ENCODE results near the gene IBA57. TPM values are rescaled to one million over a fixed set of nuclear protein-coding genes. Genes with fewer than 3 reads are reported as not detected.
A peak's percentile ranks its signal among the peaks of the same experiment; 100 is the strongest.

Gene IBA57
- polyA plus RNA-seq, 1 of the 3 experiments (the other 2 are of a cell fraction), result 1.8 TPM

DNA sequence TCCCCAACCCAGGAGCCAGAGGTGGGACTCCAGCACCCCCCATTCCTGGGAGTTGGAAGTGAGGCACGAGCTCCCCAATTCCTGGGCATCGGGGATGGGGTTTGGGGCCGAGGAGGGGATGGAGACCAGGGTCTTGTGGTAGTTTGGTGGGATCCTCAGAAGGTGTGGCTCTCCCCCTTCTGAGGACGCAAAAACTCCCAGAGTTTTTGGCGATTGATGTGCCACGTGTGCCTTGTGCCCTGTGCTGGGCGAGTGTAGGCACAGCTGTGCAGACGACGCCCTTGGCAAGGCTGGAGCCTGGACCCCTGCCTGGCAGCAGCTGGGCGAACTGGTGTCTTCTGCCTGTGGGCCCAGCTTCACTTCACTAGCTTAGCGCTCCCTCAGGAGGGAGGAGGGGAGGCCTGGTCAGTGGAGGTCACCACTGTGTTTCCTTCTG lies 22.9 kb upstream of the IBA57 start:
- Histone ChIP-seq H3K4me3 (ENCODE audit: low read depth in 2 of 2, low read length in 1 of 2) (no peak overlapping the region), H3K9me2 (no peaks in the 10 kb centered on the region), H3F3A (replicated peaks; ENCODE audit: insufficient read depth) (no peaks in the 10 kb centered on the region), H4K20me1 (ENCODE audit: insufficient read depth) (peaks cover 63% of the 10 kb centered on the region), H3K27me3 (ENCODE audit: insufficient read depth) (no peaks in the 10 kb centered on the region), H3K4me2 (peak overlapping the region; percentile 100; the same call in 1 of the 2 replicates), H2AFZ (ENCODE audit: low read depth) (no peak overlapping the region), H3K79me2 (ENCODE audit: insufficient read depth) (peaks cover 69% of the 10 kb centered on the region), H3K36me3 (replicated peaks in 1 of 2; ENCODE audit: control insufficient read depth in 1 of 2, insufficient read depth in 2 of 2, low read length in 1 of 2) (peaks cover 4 to 22% of the 10 kb centered on the region in 2 experiments), H3K9me3 (no peaks in the 10 kb centered on the region), H3K9ac (peak overlapping the region; percentile 98; the same call in 1 of the 2 replicates), H3K27ac (ENCODE audit: low read depth in 2 of 2, low read length in 1 of 2) (no peak overlapping the region; a peak in 1 of 4 replicates), H3K4me1 (ENCODE audit: control insufficient read depth in 1 of 2, insufficient read depth in 2 of 2, low read depth in 1 of 2, low read length in 1 of 2) (peaks cover 23% of the 10 kb centered on the region in 2 experiments; a peak in 2 of 4 replicates)
- CTCF ChIA-PET, result interaction anchor here (5.4 kb wide), 1 partner anchor 23 kb away, joined by 24 read pairs; the partner anchor contains the start of gene IBA57
- POLR2A ChIA-PET, result interaction anchor here (1.1 kb wide), 1 partner anchor 9 kb away, joined by 3 read pairs; no protein-coding TSS in a partner anchor
- WGBS (ENCODE audit: low lambda C conversion rate), result 86% methylated on average over 10 of the region's 11 CpGs
- TF ChIP-seq TEAD4 (IDR thresholded peaks at IDR 0.05; ENCODE audit: borderline replicate concordance, insufficient read depth), result no peak
- TF ChIP-seq, protein P1, sequence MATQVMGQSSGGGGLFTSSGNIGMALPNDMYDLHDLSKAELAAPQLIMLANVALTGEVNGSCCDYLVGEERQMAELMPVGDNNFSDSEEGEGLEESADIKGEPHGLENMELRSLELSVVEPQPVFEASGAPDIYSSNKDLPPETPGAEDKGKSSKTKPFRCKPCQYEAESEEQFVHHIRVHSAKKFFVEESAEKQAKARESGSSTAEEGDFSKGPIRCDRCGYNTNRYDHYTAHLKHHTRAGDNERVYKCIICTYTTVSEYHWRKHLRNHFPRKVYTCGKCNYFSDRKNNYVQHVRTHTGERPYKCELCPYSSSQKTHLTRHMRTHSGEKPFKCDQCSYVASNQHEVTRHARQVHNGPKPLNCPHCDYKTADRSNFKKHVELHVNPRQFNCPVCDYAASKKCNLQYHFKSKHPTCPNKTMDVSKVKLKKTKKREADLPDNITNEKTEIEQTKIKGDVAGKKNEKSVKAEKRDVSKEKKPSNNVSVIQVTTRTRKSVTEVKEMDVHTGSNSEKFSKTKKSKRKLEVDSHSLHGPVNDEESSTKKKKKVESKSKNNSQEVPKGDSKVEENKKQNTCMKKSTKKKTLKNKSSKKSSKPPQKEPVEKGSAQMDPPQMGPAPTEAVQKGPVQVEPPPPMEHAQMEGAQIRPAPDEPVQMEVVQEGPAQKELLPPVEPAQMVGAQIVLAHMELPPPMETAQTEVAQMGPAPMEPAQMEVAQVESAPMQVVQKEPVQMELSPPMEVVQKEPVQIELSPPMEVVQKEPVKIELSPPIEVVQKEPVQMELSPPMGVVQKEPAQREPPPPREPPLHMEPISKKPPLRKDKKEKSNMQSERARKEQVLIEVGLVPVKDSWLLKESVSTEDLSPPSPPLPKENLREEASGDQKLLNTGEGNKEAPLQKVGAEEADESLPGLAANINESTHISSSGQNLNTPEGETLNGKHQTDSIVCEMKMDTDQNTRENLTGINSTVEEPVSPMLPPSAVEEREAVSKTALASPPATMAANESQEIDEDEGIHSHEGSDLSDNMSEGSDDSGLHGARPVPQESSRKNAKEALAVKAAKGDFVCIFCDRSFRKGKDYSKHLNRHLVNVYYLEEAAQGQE (IDR thresholded peaks at IDR 0.05; ENCODE audit: low read depth, low read length), result no peak
- TF ChIP-seq NFIC (IDR thresholded peaks at IDR 0.05; ENCODE audit: borderline replicate concordance), result no peak
- DNase-seq, result no peak

DNA sequence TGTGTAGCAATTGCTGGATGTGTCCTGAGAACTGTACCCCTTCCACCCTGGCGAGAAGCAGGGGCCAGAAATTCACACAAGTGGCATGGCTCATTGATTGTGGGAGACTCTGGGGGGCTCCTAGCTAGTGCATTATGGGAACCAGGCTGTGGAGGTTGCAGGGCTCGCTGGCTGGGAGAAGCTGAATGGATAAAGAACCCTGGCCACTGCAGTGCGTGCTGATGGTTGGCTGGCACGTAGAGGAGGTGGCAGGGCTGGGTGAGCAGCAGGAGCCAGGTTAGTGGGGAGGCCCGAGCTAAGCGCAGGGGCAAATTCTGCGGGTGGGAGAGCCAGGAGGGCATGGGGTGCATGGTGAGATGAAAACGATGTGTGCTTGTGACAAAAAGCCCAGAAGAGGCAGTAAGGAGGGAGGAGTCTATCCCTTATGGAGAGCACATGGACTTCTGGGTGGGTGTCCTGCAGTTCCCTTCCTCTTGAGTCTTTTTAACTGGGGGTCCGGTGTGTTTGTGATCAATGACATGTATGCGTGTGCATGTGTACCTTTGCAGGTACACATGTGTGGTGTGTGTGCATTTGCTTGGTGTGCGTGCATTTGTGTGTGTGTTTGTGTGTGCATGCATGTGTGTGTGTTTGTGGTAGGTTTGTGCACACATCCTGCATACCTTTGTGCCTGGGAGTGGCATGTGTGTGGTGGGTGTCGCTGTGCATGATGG lies 22.0 kb upstream of the IBA57 start:
- Histone ChIP-seq H3K36me3 (replicated peaks in 1 of 2; ENCODE audit: control insufficient read depth in 1 of 2, insufficient read depth in 2 of 2, low read length in 1 of 2) (peaks cover 4 to 31% of the 10 kb centered on the region in 2 experiments), H3K4me3 (ENCODE audit: low read depth in 2 of 2, low read length in 1 of 2) (no peak overlapping the region), H3K9me2 (no peaks in the 10 kb centered on the region), H3K27ac (ENCODE audit: low read depth in 2 of 2, low read length in 1 of 2) (no peak overlapping the region), H3K79me2 (ENCODE audit: insufficient read depth) (peaks cover 69% of the 10 kb centered on the region), H3K27me3 (ENCODE audit: insufficient read depth) (no peaks in the 10 kb centered on the region), H3K9ac (no peak overlapping the region), H3K4me1 (ENCODE audit: control insufficient read depth in 1 of 2, insufficient read depth in 2 of 2, low read depth in 1 of 2, low read length in 1 of 2) (peaks cover 23% of the 10 kb centered on the region in 2 experiments; a peak in 2 of 4 replicates), H2AFZ (ENCODE audit: low read depth) (no peak overlapping the region), H3K9me3 (no peaks in the 10 kb centered on the region), H4K20me1 (ENCODE audit: insufficient read depth) (peaks cover 69% of the 10 kb centered on the region), H3K4me2 (peak overlapping the region; percentile 100; the same call in 1 of the 2 replicates), H3F3A (replicated peaks; ENCODE audit: insufficient read depth) (no peaks in the 10 kb centered on the region)
- TF ChIP-seq, protein P2, sequence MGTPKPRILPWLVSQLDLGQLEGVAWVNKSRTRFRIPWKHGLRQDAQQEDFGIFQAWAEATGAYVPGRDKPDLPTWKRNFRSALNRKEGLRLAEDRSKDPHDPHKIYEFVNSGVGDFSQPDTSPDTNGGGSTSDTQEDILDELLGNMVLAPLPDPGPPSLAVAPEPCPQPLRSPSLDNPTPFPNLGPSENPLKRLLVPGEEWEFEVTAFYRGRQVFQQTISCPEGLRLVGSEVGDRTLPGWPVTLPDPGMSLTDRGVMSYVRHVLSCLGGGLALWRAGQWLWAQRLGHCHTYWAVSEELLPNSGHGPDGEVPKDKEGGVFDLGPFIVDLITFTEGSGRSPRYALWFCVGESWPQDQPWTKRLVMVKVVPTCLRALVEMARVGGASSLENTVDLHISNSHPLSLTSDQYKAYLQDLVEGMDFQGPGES (IDR thresholded peaks at IDR 0.05; ENCODE audit: low read depth, low read length), result no peak
- TF ChIP-seq RXRA (IDR thresholded peaks at IDR 0.05; ENCODE audit: borderline replicate concordance, low read depth) (no peak), GABPA (IDR thresholded peaks at IDR 0.05; ENCODE audit: low read depth) (no peak), JUND (IDR thresholded peaks at IDR 0.05) (no peak), EZH2phosphoT487 (IDR thresholded peaks at IDR 0.05; ENCODE audit: borderline replicate concordance, low read depth) (no peak), TAF1 (IDR thresholded peaks at IDR 0.05; ENCODE audit: borderline replicate concordance, low read depth, low read length) (no peak), RCOR1 (IDR thresholded peaks at IDR 0.05; ENCODE audit: low read length) (no peak), EP300 (IDR thresholded peaks at IDR 0.05; ENCODE audit: borderline replicate concordance in 1 of 2, low read depth in 1 of 2, low read length in 1 of 2) (no peak), FOXM1 (IDR thresholded peaks at IDR 0.05; ENCODE audit: low read depth) (no peak), CHD2 (IDR thresholded peaks at IDR 0.05; ENCODE audit: low read length, partially characterized antibody) (no peak), MEF2A (IDR thresholded peaks at IDR 0.05; ENCODE audit: borderline replicate concordance, low read depth) (no peak), ELF1 (IDR thresholded peaks at IDR 0.05) (no peak), NFIC (IDR thresholded peaks at IDR 0.05; ENCODE audit: borderline replicate concordance) (no peak)
- TF ChIP-seq, protein P3, sequence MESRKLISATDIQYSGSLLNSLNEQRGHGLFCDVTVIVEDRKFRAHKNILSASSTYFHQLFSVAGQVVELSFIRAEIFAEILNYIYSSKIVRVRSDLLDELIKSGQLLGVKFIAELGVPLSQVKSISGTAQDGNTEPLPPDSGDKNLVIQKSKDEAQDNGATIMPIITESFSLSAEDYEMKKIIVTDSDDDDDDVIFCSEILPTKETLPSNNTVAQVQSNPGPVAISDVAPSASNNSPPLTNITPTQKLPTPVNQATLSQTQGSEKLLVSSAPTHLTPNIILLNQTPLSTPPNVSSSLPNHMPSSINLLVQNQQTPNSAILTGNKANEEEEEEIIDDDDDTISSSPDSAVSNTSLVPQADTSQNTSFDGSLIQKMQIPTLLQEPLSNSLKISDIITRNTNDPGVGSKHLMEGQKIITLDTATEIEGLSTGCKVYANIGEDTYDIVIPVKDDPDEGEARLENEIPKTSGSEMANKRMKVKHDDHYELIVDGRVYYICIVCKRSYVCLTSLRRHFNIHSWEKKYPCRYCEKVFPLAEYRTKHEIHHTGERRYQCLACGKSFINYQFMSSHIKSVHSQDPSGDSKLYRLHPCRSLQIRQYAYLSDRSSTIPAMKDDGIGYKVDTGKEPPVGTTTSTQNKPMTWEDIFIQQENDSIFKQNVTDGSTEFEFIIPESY (IDR thresholded peaks at IDR 0.05; ENCODE audit: borderline replicate concordance, low read depth), result no peak
- TF ChIP-seq, protein P4, sequence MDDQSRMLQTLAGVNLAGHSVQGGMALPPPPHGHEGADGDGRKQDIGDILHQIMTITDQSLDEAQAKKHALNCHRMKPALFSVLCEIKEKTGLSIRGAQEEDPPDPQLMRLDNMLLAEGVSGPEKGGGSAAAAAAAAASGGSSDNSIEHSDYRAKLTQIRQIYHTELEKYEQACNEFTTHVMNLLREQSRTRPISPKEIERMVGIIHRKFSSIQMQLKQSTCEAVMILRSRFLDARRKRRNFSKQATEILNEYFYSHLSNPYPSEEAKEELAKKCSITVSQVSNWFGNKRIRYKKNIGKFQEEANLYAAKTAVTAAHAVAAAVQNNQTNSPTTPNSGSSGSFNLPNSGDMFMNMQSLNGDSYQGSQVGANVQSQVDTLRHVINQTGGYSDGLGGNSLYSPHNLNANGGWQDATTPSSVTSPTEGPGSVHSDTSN (IDR thresholded peaks at IDR 0.05), result no peak
- ChIA-PET POLR2A (interaction anchor here (1.1 kb wide), 1 partner anchor 9 kb away, joined by 3 read pairs; no protein-coding TSS in a partner anchor), CTCF (interaction anchor here (1.7 to 5.4 kb wide), 2 partner anchors 13 to 22 kb away, joined by 5 to 24 read pairs; partner anchors contain the start of gene IBA57)
- peak; percentile 15 for DNase-seq
- WGBS (ENCODE audit: low lambda C conversion rate), result 89% methylated on average over 12 of the region's 12 CpGs
